Measurements from ENCODE around the gene FOSL2. TPM values are rescaled to one million over a fixed set of nuclear protein-coding genes. Genes with fewer than 3 reads are reported as not detected.

FOSL2 gene
- polyA plus RNA-seq, 1 of the 3 experiments (the other 2 are of a cell fraction): 41.7 TPM

- no peak for TF ChIP-seq MXI1 (IDR thresholded peaks at IDR 0.05; ENCODE audit: low read depth, low read length)
- no peak for TF ChIP-seq GABPA (IDR thresholded peaks at IDR 0.05; ENCODE audit: low read depth)
- TF ChIP-seq ELF1 (IDR thresholded peaks at IDR 0.05): no peak
Observed at GRCh38 chr2:28450901-28451565, 58.4 kb downstream of the FOSL2 start (continued).

GRCh38 chr2:28451793-28452533 lies 59.3 kb downstream of the FOSL2 start:
- no peaks in the 10 kb centered on the region for H4K20me1 ChIP-seq (ENCODE audit: insufficient read depth)
- no peak overlapping the region for H3K27ac ChIP-seq (ENCODE audit: low read depth in 2 of 2, low read length in 1 of 2)
- no peak overlapping the region for H2AFZ ChIP-seq (ENCODE audit: low read depth)
- no peak for TF ChIP-seq FOXJ3 (CRISPR knock-in tag; IDR thresholded peaks at IDR 0.05)
- TF ChIP-seq RAD21 (IDR thresholded peaks at IDR 0.05; ENCODE audit: low read length): no peak
- TF ChIP-seq FOSL2 (IDR thresholded peaks at IDR 0.05; ENCODE audit: borderline replicate concordance, low read depth): no peak
- TF ChIP-seq MXI1 (IDR thresholded peaks at IDR 0.05; ENCODE audit: low read depth, low read length): no peak
- TF ChIP-seq USF2 (IDR thresholded peaks at IDR 0.05; ENCODE audit: borderline replicate concordance, low read depth, low read length): no peak
- no peak for TF ChIP-seq TEAD4 (IDR thresholded peaks at IDR 0.05; ENCODE audit: borderline replicate concordance, insufficient read depth)
- no peak for TF ChIP-seq TCF12 (IDR thresholded peaks at IDR 0.05)
- TF ChIP-seq RXRA (IDR thresholded peaks at IDR 0.05; ENCODE audit: borderline replicate concordance, low read depth): no peak
- TF ChIP-seq EZH2phosphoT487 (IDR thresholded peaks at IDR 0.05; ENCODE audit: borderline replicate concordance, low read depth): no peak
- TF ChIP-seq FOXM1 (IDR thresholded peaks at IDR 0.05; ENCODE audit: low read depth): no peak
- no peak for TF ChIP-seq GATA2 (CRISPR knock-in tag; IDR thresholded peaks at IDR 0.05)
- no peak for TF ChIP-seq JUND (IDR thresholded peaks at IDR 0.05)
- no peak for TF ChIP-seq EP300 (IDR thresholded peaks at IDR 0.05; ENCODE audit: borderline replicate concordance in 1 of 2, low read depth in 1 of 2, low read length in 1 of 2)
- no peaks in the 10 kb centered on the region for H3K79me2 ChIP-seq (ENCODE audit: insufficient read depth)
- H3K9me2 ChIP-seq: no peaks in the 10 kb centered on the region
- H3K4me3 ChIP-seq (ENCODE audit: low read depth in 2 of 2, low read length in 1 of 2): no peak overlapping the region
- ChIA-PET POLR2A (interaction anchor here (1.1 kb wide), 1 partner anchor 124 kb away, joined by 3 read pairs; no protein-coding TSS in a partner anchor), CTCF (interaction anchor here (0.6 to 2.2 kb wide), 24 partner anchors 8 to 1146 kb away, joined by 3 to 18 read pairs (median 6); no protein-coding TSS in a partner anchor)
- WGBS (ENCODE audit: low lambda C conversion rate): 90% methylated on average over 19 of the region's 19 CpGs
- H3F3A ChIP-seq (replicated peaks; ENCODE audit: insufficient read depth): peaks cover 6% of the 10 kb centered on the region
- H3K9ac ChIP-seq: no peak overlapping the region
- H3K4me1 ChIP-seq (ENCODE audit: control insufficient read depth in 1 of 2, insufficient read depth in 2 of 2, low read depth in 1 of 2, low read length in 1 of 2): peaks cover 3 to 24% of the 10 kb centered on the region in 2 experiments; a peak in 2 of 4 replicates
- no peaks in the 10 kb centered on the region for H3K36me3 ChIP-seq (replicated peaks in 1 of 2; ENCODE audit: control insufficient read depth in 1 of 2, insufficient read depth in 2 of 2, low read length in 1 of 2)
- H3K9me3 ChIP-seq: no peaks in the 10 kb centered on the region
- H3K27me3 ChIP-seq (ENCODE audit: insufficient read depth): no peaks in the 10 kb centered on the region
- no peak overlapping the region for H3K4me2 ChIP-seq
- DNase-seq: no peak
